ENCODE results near the gene KCNJ14. TPM values are rescaled to one million over a fixed set of nuclear protein-coding genes. Genes with fewer than 3 reads are reported as not detected.

KCNJ14 gene
- polyA plus RNA-seq, 1 experiment = 0.20 TPM

- Histone ChIP-seq H3K4me3 (ENCODE audit: low read depth, low read length) (peak overlapping the region; percentile 39), H3K27ac (ENCODE audit: low read depth, low read length) (no peak overlapping the region), H3K27me3 (ENCODE audit: control insufficient read depth, insufficient read depth, low read length) (peaks cover 36% of the 10 kb centered on the region), H3K9me3 (ENCODE audit: control insufficient read depth, insufficient read depth, low read length) (no peaks in the 10 kb centered on the region; the same call in 1 of the 2 replicates)
- no peak for DNase-seq (ENCODE audit: low read depth, low spot score)
- TF ChIP-seq, protein P1, sequence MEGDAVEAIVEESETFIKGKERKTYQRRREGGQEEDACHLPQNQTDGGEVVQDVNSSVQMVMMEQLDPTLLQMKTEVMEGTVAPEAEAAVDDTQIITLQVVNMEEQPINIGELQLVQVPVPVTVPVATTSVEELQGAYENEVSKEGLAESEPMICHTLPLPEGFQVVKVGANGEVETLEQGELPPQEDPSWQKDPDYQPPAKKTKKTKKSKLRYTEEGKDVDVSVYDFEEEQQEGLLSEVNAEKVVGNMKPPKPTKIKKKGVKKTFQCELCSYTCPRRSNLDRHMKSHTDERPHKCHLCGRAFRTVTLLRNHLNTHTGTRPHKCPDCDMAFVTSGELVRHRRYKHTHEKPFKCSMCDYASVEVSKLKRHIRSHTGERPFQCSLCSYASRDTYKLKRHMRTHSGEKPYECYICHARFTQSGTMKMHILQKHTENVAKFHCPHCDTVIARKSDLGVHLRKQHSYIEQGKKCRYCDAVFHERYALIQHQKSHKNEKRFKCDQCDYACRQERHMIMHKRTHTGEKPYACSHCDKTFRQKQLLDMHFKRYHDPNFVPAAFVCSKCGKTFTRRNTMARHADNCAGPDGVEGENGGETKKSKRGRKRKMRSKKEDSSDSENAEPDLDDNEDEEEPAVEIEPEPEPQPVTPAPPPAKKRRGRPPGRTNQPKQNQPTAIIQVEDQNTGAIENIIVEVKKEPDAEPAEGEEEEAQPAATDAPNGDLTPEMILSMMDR (IDR thresholded peaks at IDR 0.05; ENCODE audit: low read depth, low read length) = no peak
- POLR2A ChIA-PET = no interaction called here
- CTCF ChIA-PET = interaction anchor here (0.6 to 1.0 kb wide), 2 partner anchors 72 to 73 kb away, joined by 3 to 4 read pairs; no protein-coding TSS in a partner anchor
Measured at GRCh38 chr19:48511321-48511731, 56.0 kb downstream of the KCNJ14 start.

DNA sequence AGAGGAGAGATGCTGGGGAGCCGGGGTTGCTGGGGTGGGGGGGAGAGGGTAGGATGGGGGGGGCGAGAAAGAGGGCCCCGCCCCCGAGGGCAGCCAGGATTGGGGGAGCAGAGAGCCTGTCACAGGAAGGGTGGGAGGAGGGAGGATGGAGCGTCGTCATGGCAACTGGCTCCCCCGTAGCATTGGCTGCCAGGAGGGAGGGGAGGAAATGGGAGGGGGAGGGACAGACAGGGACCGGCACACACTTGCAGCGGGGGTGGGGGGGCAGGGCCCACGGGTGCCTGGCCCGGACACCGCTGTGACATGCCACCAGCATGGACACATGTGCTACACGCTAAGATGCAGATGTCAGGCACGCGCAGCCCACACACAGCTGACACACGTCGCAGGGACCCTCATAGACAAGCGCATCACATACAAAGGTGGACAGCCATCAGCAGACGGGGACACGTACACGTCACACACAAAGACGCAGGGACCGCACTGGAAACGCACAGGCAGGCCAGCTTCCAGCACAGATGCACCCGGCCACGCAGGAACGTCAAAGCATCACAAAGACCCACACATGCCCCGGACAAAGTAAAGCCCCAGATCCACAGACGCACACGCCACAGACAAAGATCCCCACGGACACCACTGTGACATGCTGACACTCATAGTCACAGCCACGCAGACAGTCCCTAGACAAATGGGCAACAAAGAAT lies 56.6 kb downstream of the KCNJ14 start, which contains the start of gene LMTK3:
LMTK3 (minus strand) TSS at position 36 of the 704 bp plus-strand sequence. CDS start 259 bp downstream, outside the sequence.
- DNase-seq (ENCODE audit: low read depth, low spot score) = no peak
- TF ChIP-seq, protein P1 (IDR thresholded peaks at IDR 0.05; ENCODE audit: low read depth, low read length) = no peak
- ChIA-PET POLR2A (no interaction called here), CTCF (no interaction called here)
- Histone ChIP-seq H3K9me3 (ENCODE audit: control insufficient read depth, insufficient read depth, low read length) (no peaks in the 10 kb centered on the region; the same call in 1 of the 2 replicates), H3K27me3 (ENCODE audit: control insufficient read depth, insufficient read depth, low read length) (peaks cover 35% of the 10 kb centered on the region), H3K27ac (ENCODE audit: low read depth, low read length) (no peak within 1 kb of the TSS), H3K4me3 (ENCODE audit: low read depth, low read length) (peak within 1 kb of the TSS; percentile 39)

GRCh38 chr19:48512504-48513288 lies 57.3 kb downstream of the KCNJ14 start:
- DNase-seq (ENCODE audit: low read depth, low spot score) = no peak
- ChIA-PET CTCF (interaction anchor here (0.6 kb wide), 1 partner anchor 62 kb away, joined by 3 read pairs; no protein-coding TSS in a partner anchor), POLR2A (no interaction called here)
- Histone ChIP-seq H3K27ac (ENCODE audit: low read depth, low read length) (no peak overlapping the region), H3K9me3 (ENCODE audit: control insufficient read depth, insufficient read depth, low read length) (no peaks in the 10 kb centered on the region; the same call in 1 of the 2 replicates), H3K4me3 (ENCODE audit: low read depth, low read length) (no peak overlapping the region), H3K27me3 (ENCODE audit: control insufficient read depth, insufficient read depth, low read length) (peaks cover 31% of the 10 kb centered on the region)
- TF ChIP-seq, protein P1 (IDR thresholded peaks at IDR 0.05; ENCODE audit: low read depth, low read length) = no peak

DNA sequence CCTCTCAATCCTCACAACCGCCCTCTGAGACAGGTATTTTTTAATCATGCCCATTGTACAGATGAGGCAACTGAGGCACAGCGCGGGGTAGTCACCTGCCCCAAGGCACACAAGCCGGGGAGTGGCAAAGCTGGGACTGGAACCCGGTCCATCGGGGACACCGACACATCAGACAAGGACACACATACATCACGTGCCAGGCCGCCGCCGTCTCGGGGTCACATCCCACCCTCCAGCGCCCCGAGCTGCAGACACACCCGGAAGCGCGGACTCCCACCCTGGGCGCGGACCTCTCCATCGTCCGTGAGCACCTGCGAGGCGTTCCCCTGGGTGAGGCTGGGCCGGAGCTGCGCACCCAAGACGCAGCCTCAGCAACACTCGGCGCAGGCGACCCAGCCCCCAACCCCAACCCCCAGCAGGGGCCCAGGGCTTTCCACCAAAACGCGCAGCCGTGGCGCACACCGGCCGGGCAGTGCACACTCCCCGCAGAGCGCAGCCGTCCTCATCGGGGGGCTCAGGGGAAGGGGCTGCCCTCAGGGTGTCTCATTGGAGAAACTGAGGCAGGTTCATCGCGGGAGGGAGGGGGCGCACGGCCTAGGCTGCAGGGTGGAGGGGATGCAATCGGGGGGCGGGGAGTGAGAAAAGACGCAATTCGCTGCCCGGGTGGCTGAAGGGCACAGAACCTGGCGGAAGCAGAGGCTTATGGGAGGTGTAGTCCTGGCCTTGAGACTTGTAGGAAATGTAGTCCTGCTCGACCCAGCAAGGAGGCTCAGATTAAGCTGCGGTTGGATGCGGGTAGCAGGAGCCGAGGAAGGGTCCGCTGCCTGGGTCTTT lies 58.1 kb downstream of the KCNJ14 start:
- TF ChIP-seq, protein P1 (IDR thresholded peaks at IDR 0.05; ENCODE audit: low read depth, low read length) = no peak
- Histone ChIP-seq H3K27ac (ENCODE audit: low read depth, low read length) (no peak overlapping the region), H3K4me3 (ENCODE audit: low read depth, low read length) (peak overlapping the region; percentile 69), H3K27me3 (ENCODE audit: control insufficient read depth, insufficient read depth, low read length) (peaks cover 27% of the 10 kb centered on the region), H3K9me3 (ENCODE audit: control insufficient read depth, insufficient read depth, low read length) (no peaks in the 10 kb centered on the region; the same call in 1 of the 2 replicates)
- DNase-seq (ENCODE audit: low read depth, low spot score) = no peak
- CTCF ChIA-PET = interaction anchor here (0.6 to 1.2 kb wide), 3 partner anchors 7 to 61 kb away, joined by 3 to 5 read pairs (median 5); no protein-coding TSS in a partner anchor
- POLR2A ChIA-PET = interaction anchor here (0.5 to 1.4 kb wide), 2 partner anchors 45 to 105 kb away, joined by 3 to 4 read pairs; partner anchors contain the start of genes RPL18 and SPHK2

Measured in AG04450 (cell line).